Muscle of arm (tissue), 12 donors: ENCODE measurements around the gene ZNF804B. TPM values are rescaled to one million over a fixed set of nuclear protein-coding genes. Genes with fewer than 3 reads are reported as not detected.

Experiments
- DNase-seq: peaks from one replicate; pipeline ENCODE4 v3.0.0-alpha.2; 2013
- polyA plus RNA-seq, 12 donors: library from polyadenylated mRNA; unstranded; fragments of 120-200 nt; gene quantifications; one replicate each; pipeline ENCODE4 v1.2.1, GENCODE V29; 2013; ENCODE audit not compliant: insufficient read length in 12 of 12

The ZNF804B gene
- polyA plus RNA-seq, 12 donors, result 0.04 to 0.33 (median 0.05) TPM; not detected in 9

- no peak for DNase-seq
These were observed 207.9 kb downstream of the ZNF804B start for GRCh38 chr7:88967432-88967831.

GRCh38 chr7:88969167-88969566 lies 209.7 kb downstream of the ZNF804B start:
- no peak for DNase-seq

- DNase-seq, result no peak
These were observed 225.8 kb downstream of the ZNF804B start for GRCh38 chr7:88985295-88985694.

- no peak for DNase-seq
These were observed 241.8 kb downstream of the ZNF804B start for GRCh38 chr7:89001306-89001705.

- peak; percentile 38 for DNase-seq
These were observed 243.8 kb downstream of the ZNF804B start for GRCh38 chr7:89002981-89003956.

GRCh38 chr7:89012016-89012415 lies 252.5 kb downstream of the ZNF804B start:
- DNase-seq, result no peak

- DNase-seq, result no peak
These were observed 258.2 kb downstream of the ZNF804B start for GRCh38 chr7:89017695-89018094.

GRCh38 chr7:89021741-89022140 lies 262.2 kb downstream of the ZNF804B start:
- DNase-seq, result no peak

- no peak for DNase-seq
These were observed 263.7 kb downstream of the ZNF804B start for GRCh38 chr7:89023206-89023605.

- DNase-seq, result peak; percentile 9
These were observed 264.4 kb downstream of the ZNF804B start for GRCh38 chr7:89023877-89024276.

- no peak for DNase-seq
These were observed 268.3 kb downstream of the ZNF804B start for GRCh38 chr7:89027781-89028180.

GRCh38 chr7:89028319-89028718 lies 268.8 kb downstream of the ZNF804B start:
- no peak for DNase-seq

GRCh38 chr7:89029864-89030263 lies 270.4 kb downstream of the ZNF804B start:
- DNase-seq, result no peak

- DNase-seq, result no peak
These were observed 281.7 kb downstream of the ZNF804B start for GRCh38 chr7:89041240-89041639.

- DNase-seq, result no peak
These were observed 283.4 kb downstream of the ZNF804B start for GRCh38 chr7:89042940-89043339.

- DNase-seq, result no peak
These were observed 289.5 kb downstream of the ZNF804B start for GRCh38 chr7:89049043-89049442.

GRCh38 chr7:89053130-89053529 lies 293.6 kb downstream of the ZNF804B start:
- DNase-seq, result no peak

GRCh38 chr7:89054361-89054760 lies 294.9 kb downstream of the ZNF804B start:
- DNase-seq, result no peak

GRCh38 chr7:89060234-89060633 lies 300.7 kb downstream of the ZNF804B start:
- DNase-seq, result no peak

- no peak for DNase-seq
These were observed 305.3 kb downstream of the ZNF804B start for GRCh38 chr7:89064831-89065230.

- DNase-seq, result no peak
These were observed 307.5 kb downstream of the ZNF804B start for GRCh38 chr7:89067048-89067447.

GRCh38 chr7:89072081-89072480 lies 312.6 kb downstream of the ZNF804B start:
- DNase-seq, result peak; percentile 31

GRCh38 chr7:89073776-89074175 lies 314.3 kb downstream of the ZNF804B start:
- no peak for DNase-seq

- no peak for DNase-seq
These were observed 318.5 kb downstream of the ZNF804B start for GRCh38 chr7:89077992-89078391.
